ENCODE results near the gene MRM2. TPM values are rescaled to one million over a fixed set of nuclear protein-coding genes. Genes with fewer than 3 reads are reported as not detected.

MRM2 gene
- polyA plus RNA-seq, 3 donors = 37.9 to 39.6 (median 39.0) TPM

DNA sequence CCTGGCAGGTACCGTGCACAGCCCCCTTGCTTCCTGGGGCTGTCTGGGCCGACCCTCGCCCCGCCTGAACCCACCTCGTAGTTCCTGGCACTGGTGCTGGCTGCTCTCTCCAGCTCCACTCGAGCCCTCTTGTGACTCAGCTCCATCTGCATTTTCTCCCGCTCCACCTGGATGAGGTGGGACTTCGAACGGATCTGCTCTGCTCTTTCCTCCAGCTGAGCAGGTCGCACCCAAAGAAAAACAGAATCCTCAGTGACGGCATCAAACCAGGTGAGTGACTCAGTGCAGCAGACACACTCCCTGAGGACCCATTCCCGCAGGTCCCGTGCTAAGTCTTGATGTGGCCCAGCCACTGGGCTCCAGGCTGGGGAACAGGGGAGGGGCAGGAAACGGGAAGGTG lies 16.7 kb downstream of the MRM2 start:
- DNase-seq = no peak

DNA sequence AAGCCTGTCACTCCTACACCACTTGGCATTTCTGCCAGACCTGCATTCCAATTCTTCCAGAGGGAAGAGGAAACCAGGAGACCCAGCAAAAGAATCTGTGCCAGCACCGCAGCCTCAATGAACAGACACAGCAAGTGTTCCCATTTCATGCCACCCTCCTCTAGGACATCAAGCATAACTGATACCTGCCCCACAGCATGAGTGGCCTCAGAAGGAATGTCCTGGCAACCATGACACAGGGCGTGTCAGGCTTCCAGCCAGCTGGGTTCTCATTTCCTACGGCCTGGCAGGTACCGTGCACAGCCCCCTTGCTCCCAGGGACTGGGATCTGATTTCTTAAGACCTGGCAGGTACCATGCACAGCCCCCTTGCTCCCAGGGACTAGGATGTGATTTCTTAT lies 17.1 kb downstream of the MRM2 start:
- DNase-seq = no peak

GRCh38 chr7:2224491-2224928 lies 17.5 kb downstream of the MRM2 start:
- DNase-seq = no peak

- no peak for DNase-seq
Observed at GRCh38 chr7:2223321-2223720, 18.7 kb downstream of the MRM2 start.

GRCh38 chr7:2222516-2222915 lies 19.5 kb downstream of the MRM2 start:
- no peak for DNase-seq

GRCh38 chr7:2220954-2221353 lies 21.1 kb downstream of the MRM2 start:
- DNase-seq = no peak

DNA sequence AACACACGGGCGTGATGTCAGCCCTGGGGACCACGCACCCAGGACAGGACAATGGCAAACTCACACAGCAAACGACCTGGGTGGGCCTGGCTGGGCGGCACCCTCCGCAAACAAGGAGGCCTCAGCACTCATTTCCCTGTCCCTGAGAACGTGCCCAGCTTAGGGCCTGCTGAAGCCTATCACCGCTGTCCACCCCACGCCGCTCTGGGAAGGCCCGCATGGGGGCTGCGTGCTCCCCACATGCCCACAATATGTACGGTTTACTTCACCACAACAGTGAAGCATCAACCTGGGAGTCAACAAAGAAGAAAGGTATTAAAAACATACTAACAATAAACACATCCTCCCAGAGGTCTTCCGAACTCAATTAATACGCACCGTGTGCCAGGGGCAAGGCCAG lies 21.5 kb downstream of the MRM2 start:
- DNase-seq = no peak

GRCh38 chr7:2220030-2220429 lies 22.0 kb downstream of the MRM2 start:
- no peak for DNase-seq

DNA sequence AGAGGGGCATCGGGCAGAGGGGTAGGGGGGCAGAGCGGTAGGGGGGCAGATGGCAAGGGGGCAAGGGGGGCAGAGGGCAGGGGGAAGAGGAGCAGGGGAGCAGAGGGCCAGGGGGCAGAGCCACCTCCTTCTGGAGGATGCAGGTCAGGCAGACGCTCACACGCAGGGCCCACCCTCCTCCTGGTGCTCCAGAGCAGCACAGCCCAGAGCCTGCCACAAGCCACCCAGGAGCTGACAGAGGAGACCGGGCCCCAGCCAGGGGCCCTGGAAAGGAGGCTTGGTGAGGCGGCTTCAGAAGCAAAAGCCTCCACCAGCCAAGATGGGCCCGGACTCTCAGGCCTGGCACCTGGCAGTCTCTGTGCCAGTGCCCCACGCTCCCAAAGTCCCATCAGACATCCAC lies 22.4 kb downstream of the MRM2 start:
- DNase-seq = no peak

GRCh38 chr7:2219136-2219535 lies 22.9 kb downstream of the MRM2 start:
- DNase-seq = no peak

- DNase-seq = no peak
Observed at GRCh38 chr7:2218444-2218785, 23.6 kb downstream of the MRM2 start.

DNA sequence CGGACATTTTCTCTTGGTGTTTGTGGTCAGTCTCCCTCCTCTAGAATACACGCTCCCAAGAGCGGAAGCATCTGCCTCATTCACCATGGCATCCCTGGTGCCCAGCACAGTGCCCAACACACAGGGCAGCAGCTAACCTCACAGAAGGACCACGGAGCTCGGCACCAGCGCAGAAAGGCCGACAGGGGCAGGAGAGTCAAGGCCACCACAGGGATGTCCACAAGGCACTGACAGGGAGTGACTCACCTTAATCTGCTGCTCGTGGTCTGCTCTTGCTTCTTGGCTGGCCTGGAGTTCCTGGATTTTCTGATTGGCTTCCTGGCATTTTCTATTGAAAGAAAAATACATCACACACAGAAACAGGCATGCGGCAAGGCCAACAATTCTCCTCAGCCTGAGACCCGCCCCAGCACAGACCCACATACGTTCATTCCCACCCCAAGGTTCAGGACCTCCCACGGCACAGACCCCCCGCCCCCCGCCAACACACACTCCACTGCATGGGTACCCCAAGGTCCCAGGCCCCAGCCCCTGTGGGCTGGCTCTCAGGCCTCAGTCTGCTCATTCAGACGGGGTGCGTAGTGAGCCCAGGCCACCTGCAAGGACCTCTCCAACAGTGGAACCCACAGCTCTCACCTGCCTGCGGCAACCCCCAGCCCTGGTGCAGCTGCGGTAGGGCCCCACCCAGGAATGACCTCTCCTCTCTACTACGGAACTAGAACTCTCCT lies 24.1 kb downstream of the MRM2 start:
- DNase-seq = no peak

GRCh38 chr7:2217206-2217605 lies 24.8 kb downstream of the MRM2 start:
- no peak for DNase-seq

GRCh38 chr7:2215851-2216250 lies 26.2 kb downstream of the MRM2 start:
- DNase-seq = no peak

DNA sequence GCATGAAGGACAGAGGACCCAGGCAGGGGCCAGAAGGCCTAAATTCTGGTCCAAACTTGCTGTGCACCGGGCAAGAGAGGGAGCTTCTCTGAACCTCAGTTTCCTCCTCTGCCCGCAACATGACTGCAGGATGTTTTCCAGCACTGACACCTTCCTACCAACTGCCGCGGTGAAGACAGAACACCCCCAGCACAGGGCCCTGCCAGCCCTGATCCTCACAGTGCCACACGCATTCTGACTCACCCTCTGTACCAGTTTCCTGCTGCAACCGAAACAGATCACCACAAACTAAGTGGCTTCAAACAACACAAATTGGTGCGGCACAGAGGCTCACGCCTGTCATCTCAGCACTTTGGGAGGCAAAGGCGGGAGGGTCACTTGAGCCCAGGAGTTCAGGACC lies 27.4 kb downstream of the MRM2 start:
- DNase-seq = no peak

DNA sequence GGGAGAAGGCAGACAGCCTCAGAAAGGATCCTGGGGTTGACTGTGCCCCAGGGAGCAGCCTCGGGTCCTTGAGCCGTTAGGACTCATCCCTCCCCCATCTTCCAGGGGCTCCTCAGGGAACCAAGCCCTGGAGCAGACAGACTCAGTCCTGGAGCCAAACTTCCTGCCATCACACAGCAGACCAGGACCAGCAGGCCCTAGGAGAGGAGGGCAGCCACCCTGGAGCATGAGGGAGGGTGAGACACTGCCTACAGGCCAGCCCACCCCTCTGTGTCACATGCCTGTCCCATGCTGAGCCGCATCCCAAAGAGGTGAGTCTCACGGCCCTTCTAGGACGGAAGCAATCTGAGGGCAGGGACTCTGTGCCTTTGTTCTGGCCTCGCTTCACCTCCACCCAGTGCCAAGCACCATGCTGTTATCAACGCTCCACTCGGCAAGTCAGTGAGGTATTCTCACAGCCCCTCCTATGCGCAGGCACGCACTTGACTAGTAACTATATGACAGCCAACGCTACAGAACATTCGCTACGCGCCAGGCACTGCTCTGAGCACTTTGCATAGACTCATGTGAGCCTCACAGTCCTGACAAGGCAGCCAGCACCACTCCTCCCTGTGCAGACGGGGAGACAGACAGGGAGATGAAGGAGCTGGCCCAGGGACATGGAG lies 28.3 kb downstream of the MRM2 start:
- no peak for DNase-seq

DNA sequence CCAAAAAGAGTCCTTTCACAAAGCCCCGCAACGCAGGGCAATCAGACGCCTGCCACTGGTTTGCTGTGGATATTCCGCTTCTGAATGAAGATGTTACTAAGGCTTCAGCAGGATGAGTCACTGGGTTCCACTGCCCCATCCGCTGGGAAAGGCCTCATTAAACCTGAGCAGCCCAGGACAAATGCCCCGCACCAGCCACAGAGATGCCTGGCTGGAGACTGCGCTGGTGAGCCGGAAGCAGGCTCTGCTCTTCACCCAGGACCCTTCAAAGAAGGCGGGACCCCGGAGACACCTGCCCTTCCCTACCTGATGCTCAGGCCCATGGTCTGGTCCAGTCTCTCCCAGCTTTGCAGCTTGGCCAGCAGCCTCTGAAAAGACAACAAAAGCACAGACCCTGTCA lies 29.1 kb downstream of the MRM2 start:
- DNase-seq = no peak

DNA sequence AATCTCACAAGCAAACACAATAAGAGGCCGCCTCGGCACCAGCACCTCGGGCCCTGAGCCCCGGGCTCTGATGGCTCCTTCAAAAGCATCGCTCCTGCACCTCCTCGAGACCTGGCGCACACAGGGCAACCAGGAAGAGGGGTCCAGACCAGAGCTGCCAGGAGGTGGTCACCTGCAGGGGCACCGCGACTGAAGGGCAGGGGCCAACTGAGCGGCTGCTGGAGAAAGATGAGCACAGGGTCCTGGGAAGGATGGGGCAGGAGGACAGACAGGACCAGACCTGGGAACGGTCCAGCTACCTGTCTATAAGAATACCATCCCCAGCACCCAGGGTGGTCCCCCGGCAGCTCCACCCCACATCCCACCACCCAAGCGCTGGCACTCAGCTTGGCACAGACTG lies 30.1 kb downstream of the MRM2 start:
- no peak for DNase-seq

DNA sequence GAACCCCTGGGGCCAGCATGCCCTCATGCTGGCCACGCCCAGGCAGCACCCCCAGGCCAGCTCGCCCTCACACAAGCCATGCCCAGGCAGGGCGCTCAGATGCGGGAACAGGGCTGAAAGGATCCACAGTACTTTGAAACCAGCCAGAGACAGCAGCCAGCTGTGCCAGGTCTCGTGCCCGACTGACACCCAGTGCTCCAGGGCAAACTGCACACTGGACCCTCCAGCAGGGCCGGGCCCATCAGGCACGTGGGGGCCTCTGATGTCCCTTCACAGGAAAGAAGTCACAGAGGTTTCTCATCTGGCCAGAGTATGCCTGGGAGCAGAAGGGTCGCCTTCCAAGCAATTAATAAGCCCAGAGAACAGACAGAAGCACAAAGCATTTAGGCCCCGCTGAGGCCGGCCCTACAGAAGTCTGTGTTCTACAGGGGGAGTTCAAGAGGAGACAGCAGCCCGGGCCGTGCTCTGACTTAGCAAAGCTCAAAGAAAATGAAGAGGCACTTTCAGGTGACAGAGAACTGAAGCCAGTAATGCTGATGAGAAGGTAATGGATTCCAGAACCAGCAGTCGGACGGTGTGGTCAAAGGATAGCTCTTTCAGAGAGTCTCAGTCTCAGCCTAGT lies 30.6 kb downstream of the MRM2 start:
- no peak for DNase-seq

DNA sequence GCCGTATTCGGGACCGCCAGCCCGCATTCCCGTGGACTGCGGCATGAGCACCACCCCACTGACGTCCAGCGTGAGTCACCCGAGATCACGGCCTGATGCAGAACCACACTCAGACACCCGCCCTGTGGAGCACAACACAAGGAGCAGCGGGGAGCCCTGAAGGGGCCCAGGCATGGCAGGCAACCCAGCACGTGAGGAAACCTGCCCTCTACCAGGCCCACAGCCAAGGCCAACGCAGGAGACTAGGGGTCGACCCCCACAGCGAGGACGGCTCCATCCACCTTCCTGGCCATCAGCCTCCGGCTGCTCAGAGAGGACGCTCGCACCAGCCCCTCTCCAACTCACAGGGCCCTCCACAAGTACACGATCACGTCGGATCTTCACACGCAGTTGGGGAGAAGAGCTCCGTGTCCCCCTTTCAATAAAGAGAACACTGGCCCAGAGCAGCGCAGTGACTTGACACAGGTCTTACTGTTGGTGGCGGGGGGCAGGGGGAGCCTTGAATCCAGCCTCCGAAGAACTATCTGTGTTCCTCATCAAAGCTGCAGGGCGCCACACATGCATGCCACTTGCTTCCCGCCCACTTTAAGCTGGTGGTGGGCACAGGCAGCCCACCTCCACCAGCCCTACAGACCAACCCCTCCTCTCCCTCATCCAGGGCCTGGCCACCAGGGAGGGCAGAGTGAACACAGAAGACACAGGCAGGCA lies 31.3 kb downstream of the MRM2 start:
- no peak for DNase-seq

DNA sequence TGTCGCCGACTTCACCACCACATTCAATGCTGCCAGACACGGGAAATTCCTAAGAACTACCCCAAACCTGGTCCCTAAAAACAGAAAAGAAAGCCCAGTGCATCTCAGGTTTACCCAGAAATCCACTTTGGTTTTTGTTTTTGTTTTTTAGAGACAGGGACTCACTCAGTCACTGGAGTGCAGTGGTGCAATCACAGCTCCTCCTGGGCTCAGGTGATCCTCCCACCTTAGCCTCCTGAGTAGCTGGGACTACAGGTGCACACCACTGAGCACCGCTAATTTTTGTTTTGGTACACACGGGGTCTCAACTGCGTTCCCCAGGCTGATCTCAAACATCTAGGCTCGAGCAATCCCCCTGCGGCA lies 32.1 kb downstream of the MRM2 start:
- DNase-seq = no peak

GRCh38 chr7:2209146-2209960 lies 32.7 kb downstream of the MRM2 start:
- peak; percentile 72 for DNase-seq

Measured in renal pelvis (tissue), 4 donors.